GM12865 (cell line): ENCODE measurements around the gene DPP6.
"Not testable (repeated sequence)": the region's sequence is repeated elsewhere in the genome, so short reads cannot be mapped to it uniquely, and the experiment has no call there.

ENCODE experiments used
- DNase-seq: peaks from one replicate; pipeline ENCODE4 v3.0.0; 2010; ENCODE audit warnings: low read depth
- H3K4me3 ChIP-seq: 2 replicates; pipeline ENCODE4 v1.5.1; 2011; ENCODE audit warnings: mild to moderate bottlenecking, low read depth, low read length, control low read depth
- TF ChIP-seq, protein P1 (sequence below): IDR thresholded peaks from 2 replicates; pipeline ENCODE4 v1.5.1; 2011; ENCODE audit warnings: low read length, control low read depth, low read depth, inconsistent platforms; ENCODE audit not compliant: insufficient read depth; ENCODE audit errors: missing control alignments

DPP6 gene

DNA sequence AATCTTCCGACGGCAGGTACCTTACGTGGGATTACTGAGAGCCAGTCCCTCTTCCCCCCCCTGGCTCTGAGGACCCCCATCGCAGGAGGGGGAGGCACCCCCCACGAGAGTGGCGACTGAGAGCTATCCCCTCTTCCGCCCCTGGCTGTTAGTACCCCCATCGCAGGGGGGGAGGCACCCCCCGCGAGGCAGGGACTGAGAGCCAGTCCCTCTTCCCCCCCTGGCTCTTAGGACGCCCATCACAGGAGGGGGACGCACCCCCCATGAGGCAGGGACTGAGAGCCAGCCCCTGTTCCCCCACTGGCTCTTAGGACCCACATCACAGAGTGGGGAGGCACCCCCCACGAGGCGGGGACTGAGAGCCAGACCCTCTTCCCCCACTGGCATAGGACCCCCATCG lies 8.4 kb downstream of the DPP6 start:
- H3K4me3 ChIP-seq, DNase-seq: not testable (repeated sequence)

DNA sequence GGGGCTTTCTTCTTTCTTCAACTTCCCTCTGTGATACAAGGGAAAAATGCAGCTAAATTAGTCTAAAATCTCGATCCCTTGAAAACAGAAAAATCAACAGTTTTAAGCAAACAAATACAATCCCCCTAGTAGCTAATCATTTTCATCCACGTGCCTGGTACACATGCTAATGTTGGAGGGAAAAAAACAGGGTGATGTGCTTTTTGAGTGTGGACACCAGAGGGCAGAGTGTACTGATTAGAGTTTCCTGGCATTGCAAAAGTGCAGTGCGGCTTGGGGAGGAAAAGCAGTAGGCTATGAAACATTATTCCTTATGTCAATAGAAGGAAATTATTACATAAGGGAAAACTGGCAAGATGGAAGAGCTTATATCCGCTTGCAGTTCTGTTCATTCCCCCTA lies 19.6 kb downstream of the DPP6 start:
- DNase-seq = peak; percentile 5
- TF ChIP-seq, protein P1, sequence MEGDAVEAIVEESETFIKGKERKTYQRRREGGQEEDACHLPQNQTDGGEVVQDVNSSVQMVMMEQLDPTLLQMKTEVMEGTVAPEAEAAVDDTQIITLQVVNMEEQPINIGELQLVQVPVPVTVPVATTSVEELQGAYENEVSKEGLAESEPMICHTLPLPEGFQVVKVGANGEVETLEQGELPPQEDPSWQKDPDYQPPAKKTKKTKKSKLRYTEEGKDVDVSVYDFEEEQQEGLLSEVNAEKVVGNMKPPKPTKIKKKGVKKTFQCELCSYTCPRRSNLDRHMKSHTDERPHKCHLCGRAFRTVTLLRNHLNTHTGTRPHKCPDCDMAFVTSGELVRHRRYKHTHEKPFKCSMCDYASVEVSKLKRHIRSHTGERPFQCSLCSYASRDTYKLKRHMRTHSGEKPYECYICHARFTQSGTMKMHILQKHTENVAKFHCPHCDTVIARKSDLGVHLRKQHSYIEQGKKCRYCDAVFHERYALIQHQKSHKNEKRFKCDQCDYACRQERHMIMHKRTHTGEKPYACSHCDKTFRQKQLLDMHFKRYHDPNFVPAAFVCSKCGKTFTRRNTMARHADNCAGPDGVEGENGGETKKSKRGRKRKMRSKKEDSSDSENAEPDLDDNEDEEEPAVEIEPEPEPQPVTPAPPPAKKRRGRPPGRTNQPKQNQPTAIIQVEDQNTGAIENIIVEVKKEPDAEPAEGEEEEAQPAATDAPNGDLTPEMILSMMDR = peak; percentile 26

GRCh38 chr7:154072395-154073181 lies 20.4 kb downstream of the DPP6 start:
- H3K4me3 ChIP-seq, DNase-seq: not testable (repeated sequence)

More for the DNA sequence above, 19.6 kb downstream of the DPP6 start:
- H3K4me3 ChIP-seq = not testable (repeated sequence)

GRCh38 chr7:154078523-154078922 lies 26.3 kb downstream of the DPP6 start:
- not testable (repeated sequence) for H3K4me3 ChIP-seq

GRCh38 chr7:154080249-154080648 lies 28.1 kb downstream of the DPP6 start:
- not testable (repeated sequence) for H3K4me3 ChIP-seq, DNase-seq

More at GRCh38 chr7:154078523-154078922, 26.3 kb downstream of the DPP6 start:
- not testable (repeated sequence) for DNase-seq

GRCh38 chr7:154087037-154087725 lies 35.0 kb downstream of the DPP6 start:
- not testable (repeated sequence) for DNase-seq, H3K4me3 ChIP-seq

- DNase-seq, H3K4me3 ChIP-seq: not testable (repeated sequence)
These were observed 39.9 kb downstream of the DPP6 start for GRCh38 chr7:154092093-154092492.

- H3K4me3 ChIP-seq, DNase-seq: not testable (repeated sequence)
These were observed 43.0 kb downstream of the DPP6 start for GRCh38 chr7:154095201-154095600.

- H3K4me3 ChIP-seq, DNase-seq: not testable (repeated sequence)
These were observed 52.9 kb downstream of the DPP6 start for GRCh38 chr7:154105063-154105462.

- DNase-seq, H3K4me3 ChIP-seq: not testable (repeated sequence)
These were observed 57.4 kb downstream of the DPP6 start for GRCh38 chr7:154109615-154110014.

- not testable (repeated sequence) for DNase-seq, H3K4me3 ChIP-seq
These were observed 61.6 kb downstream of the DPP6 start for GRCh38 chr7:154113732-154114351.

GRCh38 chr7:154117411-154118390 lies 65.5 kb downstream of the DPP6 start:
- not testable (repeated sequence) for H3K4me3 ChIP-seq, DNase-seq

- H3K4me3 ChIP-seq, DNase-seq: not testable (repeated sequence)
These were observed 68.6 kb downstream of the DPP6 start for GRCh38 chr7:154120825-154121224.

- not testable (repeated sequence) for H3K4me3 ChIP-seq, DNase-seq
These were observed 70.5 kb downstream of the DPP6 start for GRCh38 chr7:154122720-154123119.

GRCh38 chr7:154123397-154123796 lies 71.2 kb downstream of the DPP6 start:
- DNase-seq, H3K4me3 ChIP-seq: not testable (repeated sequence)

- not testable (repeated sequence) for DNase-seq
These were observed 76.9 kb downstream of the DPP6 start for GRCh38 chr7:154129142-154129541.

DNA sequence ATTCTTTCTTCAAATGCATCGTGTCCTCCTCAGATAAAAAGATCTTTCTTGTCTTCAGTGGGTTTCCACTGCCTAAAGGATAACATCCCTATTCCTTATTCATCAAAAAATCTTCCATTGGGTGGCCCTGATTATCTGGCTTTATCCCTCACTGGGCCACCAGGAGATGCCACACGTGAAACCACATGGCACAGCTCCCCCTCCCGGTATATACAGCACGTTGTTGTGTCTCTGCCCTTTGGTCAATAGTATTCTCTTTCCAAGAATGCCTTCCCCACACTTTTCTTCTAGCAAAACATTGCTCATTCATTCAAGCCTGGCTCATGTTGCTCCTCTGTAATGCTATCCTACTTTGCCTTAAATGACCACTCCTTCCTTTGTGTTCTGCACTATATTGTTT lies 80.4 kb downstream of the DPP6 start:
- DNase-seq = not testable (repeated sequence)

More at GRCh38 chr7:154129142-154129541, 76.9 kb downstream of the DPP6 start:
- H3K4me3 ChIP-seq = not testable (repeated sequence)

More for the DNA sequence above, 80.4 kb downstream of the DPP6 start:
- H3K4me3 ChIP-seq = not testable (repeated sequence)
